Measurements from ENCODE around the gene GSTA5.
"Not testable (repeated sequence)": the region's sequence is repeated elsewhere in the genome, so short reads cannot be mapped to it uniquely, and the experiment has no call there.

Gene GSTA5

DNA sequence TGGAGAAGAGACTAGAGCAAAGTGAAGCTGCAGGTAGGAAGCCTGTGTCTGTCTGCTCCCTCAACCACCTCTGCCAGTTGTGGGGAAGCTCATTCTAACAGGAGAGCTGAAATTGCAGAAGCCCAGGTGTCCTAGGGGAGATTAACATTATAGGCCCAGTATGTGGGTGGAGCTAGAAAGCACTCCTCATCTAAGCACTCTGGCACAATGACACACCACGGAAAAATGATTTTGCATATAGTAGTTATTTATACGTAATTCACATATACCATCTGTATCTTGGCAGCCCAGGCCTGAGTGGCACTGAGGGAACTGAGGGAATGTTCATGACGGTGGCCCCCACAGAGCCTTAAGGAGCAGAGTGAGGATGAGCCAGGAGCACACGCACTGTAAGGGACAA is 9.7 kb downstream of the GSTA5 start:
- not testable (repeated sequence) for DNase-seq

DNA sequence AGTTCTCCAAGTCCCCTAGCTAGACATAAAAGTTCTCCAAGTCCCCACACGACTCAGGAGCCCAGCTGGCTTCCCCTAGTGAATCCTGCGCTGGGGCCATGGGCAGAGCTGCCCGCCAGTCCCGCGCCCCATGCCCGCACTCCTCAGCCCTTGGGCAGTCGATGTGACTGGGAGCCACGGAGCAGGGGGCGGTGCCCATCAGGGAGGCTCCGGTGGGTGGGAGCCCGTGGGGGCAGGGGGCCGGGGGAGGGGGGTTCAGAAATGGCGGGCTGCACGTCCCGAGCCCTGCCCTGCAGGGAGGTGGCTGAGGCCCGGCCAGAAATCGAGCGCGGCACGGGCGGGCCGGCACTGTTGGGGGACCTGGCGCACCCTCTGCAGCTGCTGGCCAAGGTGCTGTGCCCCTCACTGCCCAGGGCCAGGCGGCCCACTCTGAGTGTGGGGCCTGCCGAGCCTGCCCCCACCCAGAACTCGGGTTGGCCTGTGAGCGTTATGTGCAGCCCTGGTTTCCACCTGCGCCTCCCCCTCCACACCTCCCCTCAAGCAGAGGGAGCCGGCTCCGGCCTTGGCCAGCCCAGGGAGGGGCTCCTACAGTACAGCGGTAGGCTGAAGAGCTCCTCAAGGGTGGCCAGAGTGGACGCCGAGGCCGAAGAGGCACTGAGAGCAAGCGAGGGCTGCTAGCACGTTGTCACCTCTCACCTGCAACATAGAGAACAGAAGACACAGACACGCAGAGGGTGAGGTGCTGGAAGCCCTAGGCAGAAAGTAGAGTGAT is 11.4 kb downstream of the GSTA5 start:
- no peak for DNase-seq

- not testable (repeated sequence) for DNase-seq
Measured at GRCh38 chr6:52828621-52829020, 12.0 kb downstream of the GSTA5 start.

DNA sequence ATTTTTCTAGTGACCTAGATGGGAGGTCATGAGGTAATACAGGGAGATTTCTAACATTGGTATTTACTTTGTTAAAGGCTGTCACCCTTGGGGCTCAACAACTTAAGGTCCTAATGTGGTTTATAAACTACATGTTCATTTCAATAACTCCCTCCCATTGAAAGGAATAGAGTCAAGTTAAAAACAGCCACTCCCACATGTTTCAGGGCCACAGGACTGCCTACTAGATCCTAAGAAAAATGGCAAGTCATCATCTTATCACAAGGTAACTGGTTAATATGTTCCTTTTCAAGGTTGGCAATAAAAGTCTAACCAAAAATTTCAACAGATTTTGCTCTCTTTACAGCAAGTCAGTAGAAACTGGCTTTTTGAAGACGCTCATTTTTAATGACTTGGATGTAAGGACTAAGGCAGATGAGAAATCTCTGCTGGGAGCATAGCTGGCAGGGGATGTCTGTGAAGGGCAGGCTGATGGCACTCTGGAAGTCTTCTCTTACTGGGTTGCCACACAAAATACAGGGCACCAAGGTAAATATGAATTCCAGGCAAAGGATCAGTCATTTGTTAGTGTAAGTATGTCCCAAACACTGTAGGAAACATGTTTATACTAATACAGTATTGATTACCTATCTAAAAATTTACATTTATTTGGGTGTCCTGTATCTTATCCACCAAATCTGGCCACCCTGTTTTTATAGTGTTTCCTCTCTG is 13.4 kb downstream of the GSTA5 start:
- not testable (repeated sequence) for DNase-seq

- DNase-seq: no peak
Measured at GRCh38 chr6:52826513-52826912, 14.1 kb downstream of the GSTA5 start.

GRCh38 chr6:52825900-52826459 is 14.6 kb downstream of the GSTA5 start:
- not testable (repeated sequence) for DNase-seq

GRCh38 chr6:52825270-52825793 is 15.3 kb downstream of the GSTA5 start:
- not testable (repeated sequence) for DNase-seq

DNA sequence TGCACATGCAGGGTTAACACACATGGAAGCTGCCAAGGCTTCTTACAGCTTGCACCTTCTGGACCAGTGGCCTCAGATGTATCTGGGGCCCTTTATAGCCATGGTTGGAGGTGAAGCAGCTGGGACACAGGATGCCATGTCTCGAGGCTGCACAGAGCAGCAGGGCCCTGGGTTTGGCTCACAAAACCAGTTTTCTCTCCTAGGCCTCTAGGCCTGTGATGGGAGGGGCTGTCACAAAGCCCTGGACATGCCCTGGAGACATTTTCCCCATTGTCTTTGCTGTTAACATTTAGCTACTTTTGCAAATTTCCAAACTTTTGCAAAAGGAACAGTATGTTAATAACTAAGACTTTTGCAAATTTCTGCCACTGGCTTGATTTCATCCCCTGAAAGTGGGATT is 18.8 kb downstream of the GSTA5 start:
- no peak for DNase-seq

- no peak for DNase-seq
Measured at GRCh38 chr6:52820198-52820597, 20.4 kb downstream of the GSTA5 start.

DNA sequence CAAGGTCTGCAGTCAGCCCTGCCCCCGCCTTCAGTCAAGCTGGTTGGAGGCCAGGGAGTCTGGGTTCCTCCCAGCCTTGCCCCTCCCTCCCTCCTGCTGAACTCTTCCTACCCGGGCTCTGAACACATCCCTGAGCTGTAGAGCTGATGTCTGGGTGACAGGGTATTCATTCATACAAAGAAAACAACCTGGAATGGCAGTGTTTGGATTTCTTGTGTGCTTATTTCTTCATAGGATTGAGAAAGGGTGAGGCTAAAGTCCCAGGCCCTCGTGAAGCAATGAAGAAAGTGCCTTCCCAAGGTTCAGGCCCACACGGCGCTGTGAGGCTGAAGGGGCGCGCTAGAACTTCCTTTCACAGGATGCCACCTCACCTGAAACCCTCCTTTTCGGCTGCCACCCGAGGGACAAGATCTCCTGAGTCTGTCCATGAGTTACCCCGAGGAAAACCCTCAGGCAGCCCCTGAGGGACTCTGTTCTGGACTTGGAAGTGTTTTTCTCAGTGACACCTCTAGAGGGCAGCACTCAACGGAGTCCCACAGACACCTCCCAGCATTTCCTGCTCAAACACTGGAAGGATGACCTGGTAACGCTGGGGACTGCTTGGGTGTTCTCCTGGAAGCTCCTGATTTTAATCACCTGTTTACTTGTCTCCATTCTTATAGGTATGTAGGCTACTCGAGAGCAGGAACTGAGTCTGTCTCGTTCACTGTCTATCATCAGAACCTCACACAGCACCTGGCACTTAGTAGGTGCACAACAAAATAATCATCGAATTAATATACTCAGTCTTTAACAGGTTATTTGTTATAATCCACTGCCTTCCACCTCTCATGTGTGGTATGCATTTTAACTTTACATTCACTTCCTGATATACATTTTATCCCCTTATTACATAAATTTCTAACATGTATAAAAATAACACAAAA is 25.2 kb downstream of the GSTA5 start:
- no peak for DNase-seq

GRCh38 chr6:52814545-52814944 is 26.1 kb downstream of the GSTA5 start:
- not testable (repeated sequence) for DNase-seq

GRCh38 chr6:52809777-52810176 is 30.8 kb downstream of the GSTA5 start:
- not testable (repeated sequence) for DNase-seq

DNA sequence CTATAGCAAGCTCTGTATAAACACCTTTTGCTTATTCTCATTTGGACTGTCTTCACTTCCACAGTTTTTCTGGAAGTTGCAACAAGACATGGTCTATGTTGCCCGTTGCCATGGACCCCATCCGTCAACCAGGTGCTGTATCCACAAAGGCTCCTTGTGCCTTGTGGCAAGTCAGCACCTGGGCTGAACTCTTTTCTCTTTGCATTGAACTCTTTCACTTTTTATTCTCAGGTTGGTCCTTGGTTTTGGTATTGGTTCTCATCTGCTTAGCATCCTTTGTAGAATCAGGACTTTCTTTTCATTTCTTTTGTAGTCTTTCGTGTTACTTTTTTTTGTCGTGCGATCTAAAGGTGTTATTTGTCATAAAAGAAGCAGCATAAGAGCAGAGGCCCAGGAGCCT is 32.0 kb downstream of the GSTA5 start:
- DNase-seq: no peak

DNA sequence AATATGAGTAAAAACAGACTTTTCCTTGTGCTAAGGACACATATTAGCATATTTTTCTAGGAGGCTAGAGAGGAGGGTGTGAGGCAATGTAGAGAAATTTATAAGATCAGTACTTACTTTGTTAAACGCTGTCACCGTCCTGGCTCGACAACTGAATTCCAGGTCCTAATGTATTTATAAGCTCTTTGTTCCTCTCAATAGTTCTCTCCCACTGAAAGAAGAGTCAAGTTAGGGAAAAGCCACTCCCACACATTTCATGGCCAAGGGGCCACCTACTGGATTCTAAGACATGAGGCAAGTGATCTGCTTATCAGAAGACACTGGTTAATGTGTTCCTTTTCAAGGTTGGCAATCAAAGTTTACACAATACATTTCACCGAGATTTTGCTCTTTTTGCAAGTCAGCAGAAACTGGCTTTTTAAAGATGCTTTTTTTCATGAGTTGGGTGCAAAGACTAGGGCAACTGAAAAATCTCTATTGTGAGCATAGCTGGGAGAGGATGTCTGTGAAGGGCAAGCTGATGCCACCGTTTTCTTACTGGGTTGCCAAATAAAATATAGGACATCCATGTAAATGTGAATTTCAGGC is 36.9 kb downstream of the GSTA5 start, which contains the start of gene GSTA1:
Gene GSTA1 (minus strand): TSS at position 149 of the 588 bp plus-strand sequence. CDS start 4,549 bp downstream, outside the sequence.
- not testable (repeated sequence) for DNase-seq

DNA sequence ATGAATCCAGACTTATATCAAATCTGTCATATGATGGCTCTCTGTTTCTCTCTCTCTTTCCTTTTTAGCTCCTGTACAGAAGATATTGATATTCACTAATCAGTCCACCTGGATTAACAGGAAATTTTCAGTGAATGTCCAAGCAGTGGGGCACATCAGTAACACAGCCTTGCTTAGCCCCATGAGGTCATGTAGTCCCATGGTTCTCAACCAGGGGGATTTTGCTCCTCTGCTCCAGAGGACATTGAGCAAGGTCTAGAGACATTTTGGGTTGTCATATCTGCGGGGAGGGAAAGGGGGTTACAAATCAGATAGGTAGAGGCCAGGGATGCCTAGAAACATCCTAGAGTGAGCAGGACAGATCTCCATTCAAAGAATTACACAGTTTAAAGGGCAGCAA is 37.8 kb downstream of the GSTA5 start:
- no peak for DNase-seq

- DNase-seq: no peak
Measured at GRCh38 chr6:52801188-52801841, 39.3 kb downstream of the GSTA5 start.

DNA sequence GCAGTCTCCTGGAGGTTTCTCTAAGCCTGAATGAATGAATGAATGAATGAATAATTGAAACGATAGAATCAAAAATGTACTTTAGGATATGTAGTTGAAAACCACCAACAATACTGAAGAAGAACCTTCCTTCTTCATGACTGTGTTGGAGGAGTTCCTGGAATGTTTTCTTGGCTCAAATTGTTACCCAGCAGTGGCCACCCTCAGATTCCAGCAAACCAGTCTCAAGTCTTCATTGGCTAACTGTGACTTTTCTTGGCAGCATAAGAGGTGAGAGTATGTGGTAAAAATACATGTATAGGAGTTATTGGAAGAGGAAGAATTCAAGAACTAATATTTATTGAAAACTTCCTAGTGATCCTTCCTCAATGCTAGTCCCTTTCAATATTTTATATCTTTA is 41.3 kb downstream of the GSTA5 start:
- DNase-seq: not testable (repeated sequence)

DNA sequence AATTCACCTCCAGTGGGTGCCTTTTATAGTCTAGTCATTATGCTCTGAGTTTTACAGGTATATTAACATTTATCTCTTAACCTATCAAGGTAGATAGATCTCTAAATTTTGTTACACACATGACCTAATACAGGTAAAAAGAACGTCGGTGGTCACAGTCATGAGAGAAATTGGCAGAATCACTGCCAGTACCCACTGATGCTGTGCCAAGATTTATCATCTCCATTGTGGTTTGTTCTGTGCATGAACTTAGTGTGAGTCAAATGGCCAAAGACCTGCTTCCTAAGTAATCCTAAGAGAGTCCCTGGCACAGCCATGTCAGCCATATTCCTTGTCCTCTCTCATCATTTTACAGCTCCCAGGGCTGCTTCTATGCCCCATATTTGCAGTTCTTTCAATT is 46.2 kb downstream of the GSTA5 start:
- not testable (repeated sequence) for DNase-seq

DNA sequence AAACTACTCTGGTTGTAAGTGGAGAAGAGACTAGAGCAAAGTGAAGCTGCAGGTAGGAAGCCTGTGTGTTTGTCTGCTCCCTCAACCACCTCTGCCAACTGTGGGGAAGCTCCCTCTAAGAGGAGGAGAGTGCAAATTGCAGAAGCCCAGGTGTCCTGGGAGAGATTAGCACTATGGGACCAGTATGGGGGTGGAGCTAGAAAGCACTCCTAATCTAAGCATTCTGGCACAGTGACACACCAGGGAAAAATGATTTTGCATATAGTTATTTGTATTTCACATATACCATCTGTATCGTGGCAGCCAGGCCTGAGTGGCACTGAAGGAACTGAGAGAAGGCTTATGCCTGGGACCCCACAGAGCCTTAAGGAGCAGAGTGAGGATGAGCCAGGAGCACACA is 49.8 kb downstream of the GSTA5 start:
- no peak for DNase-seq

DNA sequence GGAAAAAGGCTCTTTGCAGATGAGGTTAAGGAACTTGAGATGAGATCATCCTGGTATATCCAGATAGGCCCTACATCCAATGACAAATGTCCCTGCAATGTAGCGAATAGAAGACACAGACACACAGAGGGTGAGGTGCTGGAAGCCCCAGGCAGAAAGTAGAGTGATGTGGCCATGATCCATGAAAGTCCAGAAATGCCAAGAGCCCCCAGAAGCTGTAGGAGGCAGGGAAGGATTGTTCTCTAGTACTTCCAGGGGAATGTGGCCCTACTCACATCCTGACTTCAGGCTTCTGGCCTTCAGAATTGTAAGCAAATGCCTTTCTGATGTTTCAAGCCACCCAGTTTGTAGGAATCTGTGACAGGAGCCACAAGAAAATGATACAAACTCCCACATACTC is 51.0 kb downstream of the GSTA5 start:
- DNase-seq: not testable (repeated sequence)

GRCh38 chr6:52788478-52788877 is 52.1 kb downstream of the GSTA5 start:
- DNase-seq: no peak

Data from GOT3 (cell line).